SIG-M5 (cell line): ENCODE measurements around the gene TTN.

Source experiments
- DNase-seq: peaks from one replicate; lab custom pipeline; 2025; lab: John Stamatoyannopoulos, UW

The TTN gene

GRCh38 chr2:178811901-178812300 is 4.7 kb upstream of the TTN start:
- no peak for DNase-seq

- DNase-seq = no peak
Observed at GRCh38 chr2:178811045-178811444, 3.8 kb upstream of the TTN start.

DNA sequence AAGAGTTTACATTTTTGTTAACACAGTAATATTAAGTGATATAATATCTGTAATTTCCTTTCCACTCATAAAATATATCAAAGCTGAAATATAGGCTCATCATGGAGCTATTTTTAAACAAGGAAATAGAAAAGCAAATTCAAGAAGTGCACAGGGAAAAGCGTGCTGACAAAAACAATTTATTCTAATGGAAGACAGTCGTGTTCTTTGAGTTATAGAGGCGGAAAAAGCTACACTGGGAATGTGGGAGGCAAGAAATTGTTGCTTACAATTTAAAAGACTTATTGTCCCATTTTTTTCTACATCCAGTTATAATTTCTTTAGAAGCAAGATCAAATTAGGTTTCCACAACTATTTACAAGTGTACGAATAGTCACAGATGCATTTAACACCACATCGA is 3.2 kb upstream of the TTN start:
- no peak for DNase-seq

GRCh38 chr2:178806543-178806942 is 680 bp downstream of the TTN start:
- no peak for DNase-seq

DNA sequence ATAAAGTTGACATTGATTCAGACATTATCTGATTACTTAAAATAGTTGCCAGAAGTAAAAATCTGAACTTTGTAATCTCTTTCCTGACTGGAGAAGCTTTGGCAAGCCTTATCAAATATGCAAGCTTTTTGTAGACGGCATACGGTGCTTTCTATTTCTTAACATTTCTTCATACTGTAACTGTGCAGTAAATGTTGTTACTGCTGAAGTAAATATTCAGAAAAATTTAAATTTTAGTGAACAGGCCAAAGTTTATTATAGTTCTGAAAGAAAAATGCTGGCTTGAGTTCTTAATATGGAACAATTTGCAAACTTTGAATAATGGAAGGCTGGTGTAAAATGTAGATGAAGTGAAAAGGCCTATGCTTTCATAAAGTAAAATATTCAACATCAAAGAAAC is 1.8 kb downstream of the TTN start:
- DNase-seq = no peak

DNA sequence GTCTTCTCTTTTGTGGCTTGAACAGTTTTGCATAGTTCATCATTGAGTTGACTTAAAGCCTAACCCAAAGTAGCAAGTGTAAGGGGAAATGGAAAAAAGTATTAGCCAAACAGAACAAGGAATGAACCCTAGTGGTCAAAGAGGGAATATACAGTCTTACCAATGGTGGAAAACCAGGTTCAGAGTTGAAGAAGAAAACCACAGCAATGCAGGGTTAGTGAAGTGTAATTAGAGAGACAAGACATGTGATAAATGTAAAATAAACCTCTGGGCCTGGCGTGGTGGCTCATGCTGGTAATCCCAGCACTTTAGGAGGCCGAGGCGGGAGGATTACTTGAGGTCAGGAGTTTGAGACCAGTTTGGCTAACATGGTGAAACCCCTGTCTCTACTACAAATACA is 2.4 kb downstream of the TTN start:
- no peak for DNase-seq

- DNase-seq = no peak
Observed at GRCh38 chr2:178800510-178800909, 6.7 kb downstream of the TTN start.

DNA sequence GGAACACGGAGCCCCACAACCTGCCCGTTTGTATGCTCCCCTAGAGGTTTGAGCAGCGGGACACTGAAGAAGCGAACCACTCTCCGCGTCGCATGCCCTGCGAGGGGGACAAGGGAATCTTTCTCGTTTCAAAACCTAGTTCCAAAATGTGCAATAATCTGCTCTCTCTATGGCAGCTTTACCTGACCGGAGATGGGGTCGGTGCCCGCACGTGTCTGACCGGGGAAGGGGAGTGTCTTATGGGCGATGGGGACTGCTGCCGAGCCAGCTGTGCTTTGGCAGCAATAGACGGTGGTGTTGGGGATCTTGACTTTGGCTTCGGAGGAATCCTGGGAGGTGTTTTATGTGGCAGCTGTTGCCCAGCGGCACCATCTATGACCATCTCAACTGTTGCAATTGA is 7.9 kb downstream of the TTN start:
- DNase-seq = no peak

DNA sequence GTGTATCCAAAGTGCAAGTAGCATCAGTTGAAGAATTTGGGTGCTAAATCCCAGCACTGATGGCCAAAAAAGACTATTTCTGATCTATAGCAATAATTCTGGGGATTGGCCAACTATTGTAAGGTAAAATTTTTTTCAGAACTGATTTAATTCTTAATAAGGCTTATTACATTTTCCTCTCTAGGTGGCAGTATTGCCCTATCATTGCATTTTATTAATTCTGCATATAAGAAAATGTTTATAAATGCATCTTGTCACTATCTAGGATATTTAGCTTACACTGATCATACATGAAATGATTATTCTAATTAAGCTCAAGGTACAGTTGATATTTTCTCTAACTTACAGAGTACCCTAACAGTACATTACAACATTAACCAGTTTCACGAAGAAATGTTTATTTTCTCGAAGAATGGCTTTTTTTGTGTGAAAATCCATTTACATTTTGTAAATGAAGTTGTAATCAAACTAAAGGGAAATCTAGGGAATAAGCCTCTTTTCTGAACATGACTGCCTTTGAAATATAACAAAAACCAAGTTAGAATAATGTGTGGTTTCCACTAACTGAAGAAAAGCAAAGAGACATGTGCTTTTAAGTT is 11.0 kb downstream of the TTN start:
- no peak for DNase-seq

DNA sequence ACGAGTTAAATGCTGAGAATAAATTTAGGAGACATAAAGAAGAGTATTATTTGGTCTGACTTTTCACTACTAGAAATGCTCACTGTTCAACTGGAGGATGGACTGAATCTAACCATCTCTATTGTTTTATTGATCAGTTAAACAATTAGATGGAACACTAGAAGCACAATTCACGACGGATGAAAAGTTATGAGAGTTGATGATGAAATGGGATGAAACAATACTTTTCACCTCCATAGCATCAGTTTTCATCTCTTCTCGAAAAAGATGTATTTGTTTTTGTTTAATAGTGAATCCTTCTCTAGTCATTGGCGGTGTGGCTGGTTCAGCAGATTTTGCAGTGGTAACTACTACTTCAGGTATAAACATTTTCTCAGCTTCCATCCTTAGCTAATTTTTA is 19.3 kb downstream of the TTN start:
- no peak for DNase-seq

DNA sequence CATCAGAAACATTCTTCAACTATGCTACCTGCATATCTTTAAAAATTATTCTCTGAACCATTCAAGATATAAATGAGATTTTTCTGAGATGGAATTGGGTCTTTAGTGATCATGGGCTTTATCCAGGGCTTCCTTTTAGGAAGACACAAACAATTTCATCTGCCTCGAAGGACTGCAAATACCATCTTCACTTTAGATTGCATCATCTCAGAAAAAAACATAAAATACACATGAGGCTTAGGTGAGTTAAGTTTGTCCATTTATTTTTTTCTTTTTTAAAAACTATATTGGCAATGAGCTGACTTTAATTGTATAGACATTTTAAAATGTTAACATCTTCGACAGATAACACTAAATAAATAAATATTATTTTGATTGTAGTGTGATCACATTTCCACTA is 20.1 kb downstream of the TTN start:
- no peak for DNase-seq

GRCh38 chr2:178783889-178784288 is 23.3 kb downstream of the TTN start:
- DNase-seq = no peak

DNA sequence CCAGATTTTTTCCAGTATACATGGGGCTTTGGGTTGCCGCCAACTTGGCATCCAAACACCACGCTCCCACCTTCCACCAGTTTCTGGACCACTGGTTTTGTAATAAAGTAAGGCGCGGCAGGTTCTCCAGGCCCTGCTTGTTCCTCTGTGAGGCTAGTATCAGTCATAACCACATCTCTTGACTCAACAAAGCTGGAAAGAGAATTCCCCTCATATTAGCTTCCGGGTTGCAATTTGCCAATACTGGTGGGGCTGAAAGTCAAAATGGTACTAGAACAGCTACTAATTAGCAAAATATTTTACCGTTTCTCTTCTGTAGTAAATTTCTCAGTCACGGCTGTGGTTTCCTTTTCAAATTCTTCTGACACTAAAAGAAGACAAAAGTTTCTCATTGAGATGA is 25.0 kb downstream of the TTN start:
- DNase-seq = no peak

GRCh38 chr2:178777577-178777976 is 29.6 kb downstream of the TTN start:
- DNase-seq = no peak

DNA sequence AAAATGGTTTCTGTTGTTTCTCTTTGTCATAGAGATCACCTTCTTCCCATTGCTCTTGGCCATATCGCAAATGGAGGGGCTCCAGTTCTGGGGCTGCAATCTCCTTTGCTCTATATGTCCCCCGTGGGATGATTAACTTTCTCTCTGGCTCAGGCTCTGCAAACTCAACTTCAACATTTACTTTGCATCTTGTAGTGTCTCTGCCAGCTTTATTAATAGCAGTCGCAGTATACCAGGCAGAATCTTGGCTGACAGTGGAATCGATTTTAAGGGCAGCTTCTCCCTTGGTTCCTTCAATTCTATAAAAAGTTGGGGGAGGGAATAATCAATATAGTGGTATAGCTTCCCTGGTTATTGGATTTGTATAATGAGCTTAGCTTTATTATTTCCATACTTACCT is 30.5 kb downstream of the TTN start:
- no peak for DNase-seq

- no peak for DNase-seq
Observed at GRCh38 chr2:178775975-178776374, 31.2 kb downstream of the TTN start.

GRCh38 chr2:178770518-178770917 is 36.7 kb downstream of the TTN start:
- no peak for DNase-seq

- no peak for DNase-seq
Observed at GRCh38 chr2:178767094-178768060, 39.8 kb downstream of the TTN start.

DNA sequence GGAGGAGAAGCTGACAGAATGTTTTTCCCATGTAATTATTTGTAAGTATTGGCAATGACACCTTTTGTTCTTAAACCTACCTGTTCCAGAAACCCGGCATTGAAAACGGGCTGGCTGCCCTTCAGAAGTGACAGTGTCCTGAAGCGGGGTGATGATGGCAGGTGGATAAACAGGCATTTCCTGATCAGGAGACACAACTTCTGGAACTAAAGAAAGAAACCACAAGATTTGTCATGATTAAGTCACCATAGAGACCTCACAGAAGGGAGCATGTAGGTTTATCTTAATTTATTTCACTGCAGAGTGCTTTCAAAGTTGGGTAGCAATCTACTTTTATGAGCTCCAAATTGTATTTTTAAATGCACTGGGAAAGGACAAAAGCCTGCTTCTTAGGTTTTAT is 43.1 kb downstream of the TTN start:
- DNase-seq = no peak

DNA sequence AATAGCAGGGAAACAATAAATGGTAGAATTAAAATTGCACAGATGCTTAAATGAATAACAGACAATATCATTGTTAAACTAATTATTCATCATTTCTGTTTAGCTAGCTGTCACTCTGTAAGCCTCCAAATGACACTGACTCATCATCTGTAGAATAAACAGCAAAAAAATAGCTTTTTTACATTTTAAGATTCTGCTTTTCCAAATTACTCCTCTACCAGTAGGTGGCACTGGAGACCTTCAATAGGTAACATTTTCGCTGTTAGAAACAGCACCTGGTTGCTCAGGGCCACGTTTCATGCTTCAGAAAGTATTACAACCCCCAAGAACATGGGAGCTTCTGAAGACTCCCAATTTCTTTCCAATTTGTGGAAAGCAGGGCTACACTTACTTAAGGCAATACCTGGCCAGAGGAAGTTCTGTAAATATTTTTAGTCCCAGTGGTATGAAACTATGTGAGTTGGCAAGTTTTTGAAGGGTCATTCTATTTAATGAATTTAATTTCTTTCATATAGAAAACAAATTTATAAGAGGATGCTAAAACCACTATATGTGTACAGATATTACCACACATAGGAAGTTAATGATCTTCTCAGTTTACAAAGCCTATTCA is 45.4 kb downstream of the TTN start:
- DNase-seq = no peak

- DNase-seq = no peak
Observed at GRCh38 chr2:178756843-178757242, 50.4 kb downstream of the TTN start.

GRCh38 chr2:178756343-178756742 is 50.9 kb downstream of the TTN start:
- no peak for DNase-seq

DNA sequence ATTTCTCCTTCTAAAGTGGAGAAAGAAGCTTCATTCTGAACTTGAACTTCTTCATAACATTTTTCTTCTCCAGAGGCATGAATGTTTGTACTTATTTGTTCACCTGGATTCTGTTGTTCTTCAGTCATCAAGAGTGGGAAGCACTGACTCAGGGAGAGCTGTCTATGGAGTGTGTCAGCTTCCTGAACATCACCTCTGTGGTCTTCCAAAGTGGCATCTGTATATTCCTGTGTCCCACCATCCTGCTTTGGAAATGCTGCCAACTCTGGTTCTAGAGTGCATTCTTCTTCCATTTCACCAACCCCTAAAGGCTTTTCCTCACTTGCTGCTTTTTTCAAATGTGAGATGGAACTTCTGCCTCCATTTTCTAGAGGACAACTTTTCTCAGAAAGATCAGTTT is 59.5 kb downstream of the TTN start:
- DNase-seq = no peak
